DMS114 treated with DMSO at 0.1 percent for 48 hours (cell line): Measurements from ENCODE around the gene DNMT3L.
"Not testable (repeated sequence)": the region's sequence is repeated elsewhere in the genome, so short reads cannot be mapped to it uniquely, and the experiment has no call there.

Experiments
- DNase-seq: peaks from one replicate; lab custom pipeline; 2025; ENCODE audit not compliant: unreplicated experiment; lab: John Stamatoyannopoulos, UW

The DNMT3L gene

GRCh38 chr21:44199448-44199847, 62.2 kb downstream of the DNMT3L start:
- no peak for DNase-seq

- DNase-seq = not testable (repeated sequence)
Measured at GRCh38 chr21:44197156-44197516, 64.6 kb downstream of the DNMT3L start.
